Sigmoid colon (tissue), 3 donors: ENCODE results near the gene MTO1.
"Not testable (repeated sequence)": the region's sequence is repeated elsewhere in the genome, so short reads cannot be mapped to it uniquely, and the experiment has no call there.

Experiments
- POLR2A ChIP-seq, 2 donors: fragments of 450-650 bp; IDR thresholded peaks; one replicate each; pipeline ENCODE4 v1.6.1; 2016; ENCODE audit warnings: antibody characterized with exemption in 2 of 2, mild to moderate bottlenecking in 2 of 2, moderate library complexity in 2 of 2
- TF ChIP-seq, protein P1 (sequence below), 4 experiments: fragments of 450-650 bp in 3 of 4; fragments of 200-600 bp in 1 of 4; IDR thresholded peaks; one replicate each; pipeline ENCODE4 v1.5.1; 2016 to 2019; ENCODE audit warnings: antibody characterized with exemption in 4 of 4, mild to moderate bottlenecking in 3 of 4, moderate library complexity in 2 of 4

DNA sequence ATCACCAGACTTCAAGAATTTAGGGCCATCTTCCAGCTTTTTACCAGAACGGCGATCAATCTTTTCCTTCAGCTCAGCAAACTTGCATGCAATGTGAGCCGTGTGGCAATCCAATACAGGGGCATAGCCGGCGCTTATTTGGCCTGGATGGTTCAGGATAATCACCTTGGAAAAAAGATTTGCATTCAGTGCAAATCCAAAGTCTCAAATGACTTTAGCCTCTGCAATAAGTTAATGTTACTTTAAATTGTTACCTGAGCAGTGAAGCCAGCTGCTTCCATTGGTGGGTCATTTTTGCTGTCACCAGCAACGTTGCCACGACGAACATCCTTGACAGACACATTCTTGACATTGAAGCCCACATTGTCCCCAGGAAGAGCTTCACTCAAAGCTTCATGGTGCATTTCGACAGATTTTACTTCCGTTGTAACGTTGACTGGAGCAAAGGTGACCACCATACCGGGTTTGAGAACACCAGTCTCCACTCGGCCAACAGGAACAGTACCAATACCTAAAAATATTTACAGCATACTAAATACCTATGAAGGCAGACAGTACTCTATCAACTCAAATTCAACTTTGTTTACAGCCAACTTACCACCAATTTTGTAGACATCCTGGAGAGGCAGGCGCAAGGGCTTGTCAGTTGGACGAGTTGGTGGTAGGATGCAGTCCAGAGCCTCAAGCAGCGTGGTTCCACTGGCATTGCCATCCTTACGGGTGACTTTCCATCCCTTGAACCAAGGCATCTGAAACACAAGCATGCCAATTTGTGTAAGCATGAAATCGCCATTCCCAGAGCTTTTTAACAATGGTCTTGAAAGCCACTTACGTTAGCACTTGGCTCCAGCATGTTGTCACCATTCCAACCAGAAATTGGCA, 56.8 kb downstream of the MTO1 start:
- TF ChIP-seq, protein P1, sequence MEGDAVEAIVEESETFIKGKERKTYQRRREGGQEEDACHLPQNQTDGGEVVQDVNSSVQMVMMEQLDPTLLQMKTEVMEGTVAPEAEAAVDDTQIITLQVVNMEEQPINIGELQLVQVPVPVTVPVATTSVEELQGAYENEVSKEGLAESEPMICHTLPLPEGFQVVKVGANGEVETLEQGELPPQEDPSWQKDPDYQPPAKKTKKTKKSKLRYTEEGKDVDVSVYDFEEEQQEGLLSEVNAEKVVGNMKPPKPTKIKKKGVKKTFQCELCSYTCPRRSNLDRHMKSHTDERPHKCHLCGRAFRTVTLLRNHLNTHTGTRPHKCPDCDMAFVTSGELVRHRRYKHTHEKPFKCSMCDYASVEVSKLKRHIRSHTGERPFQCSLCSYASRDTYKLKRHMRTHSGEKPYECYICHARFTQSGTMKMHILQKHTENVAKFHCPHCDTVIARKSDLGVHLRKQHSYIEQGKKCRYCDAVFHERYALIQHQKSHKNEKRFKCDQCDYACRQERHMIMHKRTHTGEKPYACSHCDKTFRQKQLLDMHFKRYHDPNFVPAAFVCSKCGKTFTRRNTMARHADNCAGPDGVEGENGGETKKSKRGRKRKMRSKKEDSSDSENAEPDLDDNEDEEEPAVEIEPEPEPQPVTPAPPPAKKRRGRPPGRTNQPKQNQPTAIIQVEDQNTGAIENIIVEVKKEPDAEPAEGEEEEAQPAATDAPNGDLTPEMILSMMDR (IDR thresholded peaks at IDR 0.05) = not testable (repeated sequence)
- TF ChIP-seq POLR2A (IDR thresholded peaks at IDR 0.05) = not testable (repeated sequence)
